Measurements from ENCODE around the gene HRK.

GRCh38 chr12:116903818-116904217, 22.6 kb upstream of the HRK start:
- TF ChIP-seq EZH2 (IDR thresholded peaks at IDR 0.05) (no peak), POLR2AphosphoS5 (IDR thresholded peaks at IDR 0.05; ENCODE audit: borderline replicate concordance, low read depth, low read length) (no peak), FOXP2 (optimal IDR thresholded peaks at IDR 0.05; ENCODE audit: control extremely low read depth, extremely low read length, insufficient read depth) (no peak)
